HL-60 (cell line): ENCODE measurements around the gene GPR78.

Source experiments
- CTCF ChIP-seq: IDR thresholded peaks from one replicate; pipeline ENCODE4 v1.5.1; 2011; ENCODE audit warnings: low read length, control low read depth, inconsistent platforms; ENCODE audit not compliant: insufficient read depth
- GABPA ChIP-seq: IDR thresholded peaks from 2 replicates; pipeline ENCODE4 v1.6.1; 2012; ENCODE audit warnings: low read depth
- POLR2AphosphoS5 ChIP-seq: IDR thresholded peaks from 2 replicates; pipeline ENCODE4 v1.6.1; 2012; ENCODE audit warnings: low read depth
- TF ChIP-seq, protein P1 (sequence below): IDR thresholded peaks from 2 replicates; pipeline ENCODE4 v1.6.1; 2012; ENCODE audit warnings: low read depth; ENCODE audit not compliant: insufficient replicate concordance

- no peak for TF ChIP-seq POLR2AphosphoS5
- TF ChIP-seq CTCF, result no peak
- no peak for TF ChIP-seq GABPA
- TF ChIP-seq, protein P1, sequence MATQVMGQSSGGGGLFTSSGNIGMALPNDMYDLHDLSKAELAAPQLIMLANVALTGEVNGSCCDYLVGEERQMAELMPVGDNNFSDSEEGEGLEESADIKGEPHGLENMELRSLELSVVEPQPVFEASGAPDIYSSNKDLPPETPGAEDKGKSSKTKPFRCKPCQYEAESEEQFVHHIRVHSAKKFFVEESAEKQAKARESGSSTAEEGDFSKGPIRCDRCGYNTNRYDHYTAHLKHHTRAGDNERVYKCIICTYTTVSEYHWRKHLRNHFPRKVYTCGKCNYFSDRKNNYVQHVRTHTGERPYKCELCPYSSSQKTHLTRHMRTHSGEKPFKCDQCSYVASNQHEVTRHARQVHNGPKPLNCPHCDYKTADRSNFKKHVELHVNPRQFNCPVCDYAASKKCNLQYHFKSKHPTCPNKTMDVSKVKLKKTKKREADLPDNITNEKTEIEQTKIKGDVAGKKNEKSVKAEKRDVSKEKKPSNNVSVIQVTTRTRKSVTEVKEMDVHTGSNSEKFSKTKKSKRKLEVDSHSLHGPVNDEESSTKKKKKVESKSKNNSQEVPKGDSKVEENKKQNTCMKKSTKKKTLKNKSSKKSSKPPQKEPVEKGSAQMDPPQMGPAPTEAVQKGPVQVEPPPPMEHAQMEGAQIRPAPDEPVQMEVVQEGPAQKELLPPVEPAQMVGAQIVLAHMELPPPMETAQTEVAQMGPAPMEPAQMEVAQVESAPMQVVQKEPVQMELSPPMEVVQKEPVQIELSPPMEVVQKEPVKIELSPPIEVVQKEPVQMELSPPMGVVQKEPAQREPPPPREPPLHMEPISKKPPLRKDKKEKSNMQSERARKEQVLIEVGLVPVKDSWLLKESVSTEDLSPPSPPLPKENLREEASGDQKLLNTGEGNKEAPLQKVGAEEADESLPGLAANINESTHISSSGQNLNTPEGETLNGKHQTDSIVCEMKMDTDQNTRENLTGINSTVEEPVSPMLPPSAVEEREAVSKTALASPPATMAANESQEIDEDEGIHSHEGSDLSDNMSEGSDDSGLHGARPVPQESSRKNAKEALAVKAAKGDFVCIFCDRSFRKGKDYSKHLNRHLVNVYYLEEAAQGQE, result no peak
Observed at GRCh38 chr4:8610858-8611616, 30.8 kb downstream of the GPR78 start.
